ENCODE data around the gene PARP6.

Gene PARP6

DNA sequence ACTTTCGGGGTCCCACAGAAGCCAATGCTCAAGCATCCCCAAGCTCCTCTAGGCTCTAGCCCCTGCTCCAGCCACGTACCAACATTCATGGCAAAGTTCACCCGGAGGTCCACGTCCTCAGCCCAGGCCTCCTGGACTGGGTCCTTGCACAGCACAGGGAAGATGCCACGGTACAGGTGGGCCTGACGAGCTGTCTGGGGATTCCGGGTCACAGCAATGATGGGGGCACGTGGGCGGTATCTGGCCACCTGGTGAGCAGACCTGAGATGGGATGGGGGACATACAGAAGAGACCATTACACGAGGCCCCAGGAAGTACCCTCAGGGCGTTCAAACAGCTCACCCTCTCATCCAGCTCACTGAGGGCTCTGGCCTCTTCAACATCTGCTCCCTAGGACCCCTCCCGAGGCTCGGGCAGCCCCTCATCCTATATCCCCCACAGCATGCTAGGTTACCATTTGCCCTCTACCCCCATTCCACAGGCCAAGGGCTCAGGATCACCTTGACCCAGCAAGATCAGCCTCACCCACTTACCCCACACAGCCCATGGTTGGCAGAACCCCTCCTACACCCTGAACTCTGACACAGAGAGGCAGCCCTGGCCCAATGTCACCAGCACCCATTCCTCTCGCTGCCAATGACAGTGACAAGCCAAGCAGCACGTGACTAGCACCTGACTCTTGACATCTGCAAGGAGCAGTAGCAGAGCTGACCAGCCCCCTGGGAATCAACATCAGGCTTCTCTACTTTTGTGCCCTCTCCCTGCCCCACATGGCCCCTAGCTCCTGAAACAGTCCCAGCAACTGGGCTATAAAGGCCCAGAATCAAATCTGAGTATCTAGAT, 71.7 kb downstream of the PARP6 start:
- DNase-seq (ENCODE audit: low read depth in 2 of 2, low spot score in 1 of 2) = no peak

DNA sequence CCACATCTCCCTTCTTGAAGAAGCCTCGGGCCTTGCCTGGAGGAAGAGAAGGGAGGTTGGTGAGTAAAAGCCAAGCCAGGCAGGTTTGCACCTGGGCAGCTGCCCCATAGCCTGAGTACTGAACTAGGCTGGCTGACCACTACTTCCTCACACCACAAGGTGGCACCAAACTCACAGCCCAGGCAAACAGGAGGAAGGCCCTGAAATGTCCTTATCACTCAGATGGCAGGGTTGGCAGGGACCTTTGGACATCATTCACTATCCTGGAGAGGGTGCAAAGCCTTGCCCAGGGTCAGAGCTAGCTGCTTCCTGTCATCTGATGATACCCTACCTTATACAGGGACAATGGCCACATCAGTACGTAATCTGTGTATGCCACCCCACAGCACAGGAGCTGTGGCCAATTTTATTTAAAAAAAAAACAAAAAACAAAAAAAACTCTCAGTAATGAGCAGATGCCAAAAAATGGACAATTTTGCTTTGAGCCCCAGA, 72.6 kb downstream of the PARP6 start:
- DNase-seq (ENCODE audit: low read depth in 2 of 2, low spot score in 1 of 2) = peak; percentile 29 to 50

- DNase-seq (ENCODE audit: low read depth in 2 of 2, low spot score in 1 of 2) = no peak
Measured at GRCh38 chr15:72199205-72199515, 73.2 kb downstream of the PARP6 start.

- DNase-seq (ENCODE audit: low read depth in 2 of 2, low spot score in 1 of 2) = no peak
Measured at GRCh38 chr15:72198356-72199204, 73.8 kb downstream of the PARP6 start.

- no peak for DNase-seq (ENCODE audit: low read depth in 2 of 2, low spot score in 1 of 2)
Measured at GRCh38 chr15:72197460-72198355, 74.6 kb downstream of the PARP6 start, which contains the start of gene GRAMD2A. GRAMD2A (minus strand) TSS chr15:72197787.

DNA sequence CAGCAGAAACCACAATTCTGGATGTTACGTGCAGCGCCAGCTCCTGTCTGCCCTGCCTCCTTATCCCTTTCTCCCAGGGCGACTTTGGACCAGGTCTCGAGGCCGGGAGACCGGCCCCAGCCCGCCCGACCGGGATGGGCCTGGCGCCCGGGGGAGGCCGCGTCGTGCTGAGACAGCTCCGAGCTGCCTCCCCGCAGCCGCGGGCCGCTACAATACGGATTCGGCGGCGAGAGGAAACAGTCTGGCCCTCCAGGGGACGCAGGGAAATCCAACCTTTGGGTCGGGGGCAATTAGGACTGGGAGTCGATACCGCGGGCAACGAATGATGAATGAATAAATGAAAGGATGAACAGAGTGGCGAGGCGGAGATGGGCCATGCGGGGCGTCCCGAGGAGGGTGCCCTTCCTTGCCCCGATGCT, 75.3 kb downstream of the PARP6 start:
- no peak for DNase-seq (ENCODE audit: low read depth in 2 of 2, low spot score in 1 of 2)

DNA sequence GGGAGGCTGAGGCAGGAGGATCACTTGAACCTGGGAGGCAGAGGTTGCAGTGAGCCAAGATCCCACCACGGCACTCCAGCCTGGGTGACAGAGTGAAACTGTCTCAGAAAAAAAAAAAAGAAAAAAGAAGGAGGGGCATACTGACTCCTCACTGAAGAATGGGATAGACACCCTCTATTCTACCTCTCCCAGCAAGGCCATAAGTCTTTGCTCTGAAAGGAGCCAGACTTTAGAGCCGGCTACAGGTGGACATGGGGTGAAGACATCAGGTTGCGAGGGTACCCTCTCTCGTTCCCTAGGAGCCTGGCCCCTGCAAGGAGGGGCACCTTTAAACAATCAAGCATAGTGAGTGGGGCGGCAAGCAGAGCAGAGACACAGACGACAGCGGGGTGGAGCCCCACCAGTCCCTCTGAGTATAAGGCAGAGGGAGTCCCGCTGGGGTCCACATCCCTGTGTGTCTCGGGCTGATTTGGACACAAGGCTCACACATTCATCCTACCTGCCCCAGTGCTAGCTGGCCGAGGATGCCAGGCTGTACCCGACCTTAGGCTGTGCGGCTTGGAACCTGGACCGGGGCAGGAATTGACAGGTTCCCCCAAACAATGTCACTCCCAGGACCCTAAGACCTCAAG, 75.8 kb downstream of the PARP6 start:
- DNase-seq (ENCODE audit: low read depth in 2 of 2, low spot score in 1 of 2) = no peak

GRCh38 chr15:72195101-72195511, 77.2 kb downstream of the PARP6 start:
- DNase-seq (ENCODE audit: low read depth in 2 of 2, low spot score in 1 of 2) = no peak

DNA sequence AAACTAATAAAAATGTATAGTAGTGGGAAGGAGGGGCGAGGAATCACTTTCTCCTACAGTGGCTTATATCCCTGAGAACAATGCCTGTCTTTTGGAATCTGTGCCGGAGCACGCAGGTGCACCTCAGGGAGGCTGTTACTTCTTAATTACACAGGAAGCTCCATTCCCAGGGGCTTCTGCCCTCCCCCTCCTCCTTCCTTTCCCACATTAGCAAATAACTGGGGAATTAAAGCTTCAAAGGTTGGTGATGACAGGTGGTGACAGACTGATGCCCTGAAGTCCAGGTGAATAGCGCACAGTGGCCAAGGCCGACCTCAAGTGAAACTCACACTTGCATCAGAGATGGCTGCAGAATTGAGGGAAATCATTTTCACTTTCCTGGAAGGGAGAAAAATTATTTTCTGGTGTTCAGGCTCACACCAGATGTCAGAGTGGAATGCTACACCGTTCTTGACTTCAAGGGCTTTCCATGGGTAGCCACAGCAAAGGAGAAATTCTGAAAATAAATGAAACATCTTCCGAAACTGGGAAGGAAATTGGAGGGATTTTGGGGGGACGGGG, 78.4 kb downstream of the PARP6 start:
- DNase-seq (ENCODE audit: low read depth in 2 of 2, low spot score in 1 of 2) = no peak

DNA sequence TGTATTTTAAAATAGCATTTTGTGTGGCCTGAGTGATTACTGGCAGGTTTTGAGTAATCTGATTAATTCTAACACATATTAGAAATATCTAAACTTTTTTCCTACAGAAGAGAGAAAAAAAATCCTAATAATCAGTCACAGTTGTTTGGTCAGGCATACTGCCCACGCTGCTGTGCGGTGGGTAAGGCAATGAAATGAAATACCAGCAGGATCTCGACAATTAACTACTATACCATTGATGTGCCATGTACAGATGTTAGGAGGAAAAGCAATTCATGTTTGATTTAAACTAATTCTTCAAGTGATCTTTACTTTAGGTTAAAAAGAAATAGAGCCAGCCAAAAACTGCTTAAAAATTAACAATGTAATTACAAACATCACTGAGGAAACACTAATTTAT, 79.9 kb downstream of the PARP6 start:
- DNase-seq (ENCODE audit: low read depth in 2 of 2, low spot score in 1 of 2) = no peak

Measured in stimulated activated CD8-positive, alpha-beta memory T cell treated with anti-CD3 and anti-CD28 coated beads, Interleukin-4, amount 100 ng/mL, for 1 hour (primary cell).